Activated gamma-delta T cell (primary cell): ENCODE data around the gene NHS.
A peak's percentile ranks its signal among the peaks of the same experiment; 100 is the strongest.

Source experiments
- DNase-seq: peaks from one replicate; lab custom pipeline; 2025; lab: John Stamatoyannopoulos, UW
- total RNA-seq, 2 donors: gene quantifications; one replicate each; lab custom pipeline; 2026; lab: John Stamatoyannopoulos, UW

NHS gene
- total RNA-seq, result 0 to 1.1 reads per million in 2 donors

- no peak for DNase-seq
Observed at GRCh38 chrX:17374619-17375366, at the start of gene NHS. Gene NHS (plus strand): TSS chrX:17375200. CDS start chrX:17375758, 558 bp downstream.

GRCh38 chrX:17328837-17329236 lies 46.2 kb upstream of the NHS start:
- no peak for DNase-seq

- no peak for DNase-seq
Observed at GRCh38 chrX:17336377-17336776, 38.6 kb upstream of the NHS start.

GRCh38 chrX:17355976-17356375 lies 19.0 kb upstream of the NHS start:
- no peak for DNase-seq

- no peak for DNase-seq
Observed at GRCh38 chrX:17359500-17359899, 15.5 kb upstream of the NHS start.

- DNase-seq, result no peak
Observed at GRCh38 chrX:17361620-17362019, 13.4 kb upstream of the NHS start.

- no peak for DNase-seq
Observed at GRCh38 chrX:17368002-17368401, 7.0 kb upstream of the NHS start.

GRCh38 chrX:17369309-17369708 lies 5.7 kb upstream of the NHS start:
- DNase-seq, result no peak

- no peak for DNase-seq
Observed at GRCh38 chrX:17370191-17370590, 4.8 kb upstream of the NHS start.

GRCh38 chrX:17372052-17372451 lies 2.9 kb upstream of the NHS start:
- DNase-seq, result no peak

GRCh38 chrX:17373337-17373736 lies 1.7 kb upstream of the NHS start:
- no peak for DNase-seq

GRCh38 chrX:17375367-17375636 lies 302 bp downstream of the NHS start:
- DNase-seq, result no peak

GRCh38 chrX:17375637-17376430 lies 834 bp downstream of the NHS start:
- peak; percentile 11 for DNase-seq

GRCh38 chrX:17376431-17377077 lies 1.6 kb downstream of the NHS start:
- DNase-seq, result no peak

- no peak for DNase-seq
Observed at GRCh38 chrX:17377091-17377717, 2.2 kb downstream of the NHS start.

GRCh38 chrX:17377795-17378194 lies 2.8 kb downstream of the NHS start:
- DNase-seq, result no peak

GRCh38 chrX:17380221-17380620 lies 5.2 kb downstream of the NHS start:
- DNase-seq, result no peak

GRCh38 chrX:17390419-17390850 lies 15.4 kb downstream of the NHS start:
- no peak for DNase-seq

- DNase-seq, result no peak
Observed at GRCh38 chrX:17395154-17395553, 20.2 kb downstream of the NHS start.

- DNase-seq, result no peak
Observed at GRCh38 chrX:17397074-17397473, 22.1 kb downstream of the NHS start.

GRCh38 chrX:17403189-17403691 lies 28.2 kb downstream of the NHS start:
- no peak for DNase-seq

GRCh38 chrX:17403972-17404371 lies 29.0 kb downstream of the NHS start:
- no peak for DNase-seq
